Measurements from ENCODE around the gene TRPV2.

DNA sequence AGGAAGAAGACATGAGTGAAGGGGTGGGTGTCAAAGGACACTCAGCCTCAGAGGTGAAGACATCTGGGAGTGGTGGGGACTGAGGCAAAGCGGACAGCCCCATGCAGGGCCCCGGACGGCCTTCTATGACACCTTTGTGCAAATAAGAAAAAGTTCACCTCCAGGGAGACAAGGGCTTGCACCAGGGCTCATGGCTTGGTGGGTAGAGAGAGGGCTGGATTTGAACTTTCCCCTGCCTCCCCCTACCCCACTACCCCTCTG is 46.2 kb downstream of the TRPV2 start:
- no peak for TF ChIP-seq POLR2AphosphoS5 (IDR thresholded peaks at IDR 0.05)
- TF ChIP-seq, protein P1, sequence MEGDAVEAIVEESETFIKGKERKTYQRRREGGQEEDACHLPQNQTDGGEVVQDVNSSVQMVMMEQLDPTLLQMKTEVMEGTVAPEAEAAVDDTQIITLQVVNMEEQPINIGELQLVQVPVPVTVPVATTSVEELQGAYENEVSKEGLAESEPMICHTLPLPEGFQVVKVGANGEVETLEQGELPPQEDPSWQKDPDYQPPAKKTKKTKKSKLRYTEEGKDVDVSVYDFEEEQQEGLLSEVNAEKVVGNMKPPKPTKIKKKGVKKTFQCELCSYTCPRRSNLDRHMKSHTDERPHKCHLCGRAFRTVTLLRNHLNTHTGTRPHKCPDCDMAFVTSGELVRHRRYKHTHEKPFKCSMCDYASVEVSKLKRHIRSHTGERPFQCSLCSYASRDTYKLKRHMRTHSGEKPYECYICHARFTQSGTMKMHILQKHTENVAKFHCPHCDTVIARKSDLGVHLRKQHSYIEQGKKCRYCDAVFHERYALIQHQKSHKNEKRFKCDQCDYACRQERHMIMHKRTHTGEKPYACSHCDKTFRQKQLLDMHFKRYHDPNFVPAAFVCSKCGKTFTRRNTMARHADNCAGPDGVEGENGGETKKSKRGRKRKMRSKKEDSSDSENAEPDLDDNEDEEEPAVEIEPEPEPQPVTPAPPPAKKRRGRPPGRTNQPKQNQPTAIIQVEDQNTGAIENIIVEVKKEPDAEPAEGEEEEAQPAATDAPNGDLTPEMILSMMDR (IDR thresholded peaks at IDR 0.05), result no peak
